Neural progenitor cell (in vitro differentiated cells): Measurements from ENCODE around the gene MROH8. TPM values are rescaled to one million over a fixed set of nuclear protein-coding genes. Genes with fewer than 3 reads are reported as not detected.
"Not testable (repeated sequence)": the region's sequence is repeated elsewhere in the genome, so short reads cannot be mapped to it uniquely, and the experiment has no call there.

Experiments
- DNase-seq: peaks from one replicate; pipeline ENCODE4 v3.0.0-alpha.2; 2016; ENCODE audit warnings: low spot score
- H2AFZ ChIP-seq: fragments of 200-600 bp; sonication (generic); replicated peaks from 2 replicates; pipeline ENCODE4 v1.6.1; 2016; ENCODE audit warnings: antibody characterized with exemption
- H3F3A ChIP-seq: fragments of 200-600 bp; sonication (generic); 2 replicates; pipeline ENCODE4 v1.6.1; 2016; ENCODE audit warnings: antibody characterized with exemption, low read depth
- H3K27ac ChIP-seq: fragments of 200-600 bp; sonication (generic); 2 replicates; pipeline ENCODE4 v1.5.1; 2016; ENCODE audit warnings: mild to moderate bottlenecking
- H3K27me3 ChIP-seq: fragments of 200-600 bp; sonication (generic); 2 replicates; pipeline ENCODE4 v1.6.1; 2016; ENCODE audit warnings: mild to moderate bottlenecking, moderate library complexity
- H3K36me3 ChIP-seq: fragments of 200-600 bp; sonication (generic); 2 replicates; pipeline ENCODE4 v1.5.1; 2016
- H3K4me1 ChIP-seq: fragments of 200-600 bp; sonication (generic); 2 replicates; pipeline ENCODE4 v1.6.1; 2016; ENCODE audit warnings: mixed run types
- H3K4me2 ChIP-seq: fragments of 200-600 bp; sonication (generic); 2 replicates; pipeline ENCODE4 v1.6.1; 2016
- H3K4me3 ChIP-seq: fragments of 200-600 bp; sonication (generic); 2 replicates; pipeline ENCODE4 v1.5.1; 2016
- H3K79me2 ChIP-seq: fragments of 200-600 bp; sonication (generic); 2 replicates; pipeline ENCODE4 v1.6.1; 2016; ENCODE audit warnings: low read depth
- H3K9ac ChIP-seq: fragments of 200-600 bp; sonication (generic); 2 replicates; pipeline ENCODE4 v1.6.1; 2016
- H3K9me3 ChIP-seq: fragments of 200-600 bp; sonication (generic); 2 replicates; pipeline ENCODE4 v1.5.1; 2016; ENCODE audit warnings: low read depth
- H4K20me1 ChIP-seq: fragments of 200-600 bp; sonication (generic); 2 replicates; pipeline ENCODE4 v1.6.1; 2016; ENCODE audit warnings: low read depth
- H3K27ac Mint-ChIP-seq: 3 replicates; pipeline ENCODE4 v1.8.0; 2021; ENCODE audit warnings: mixed read lengths
- H3K27me3 Mint-ChIP-seq: 2 replicates; pipeline ENCODE4 v1.8.0; 2022; ENCODE audit warnings: low read depth, mild to moderate bottlenecking, inconsistent platforms, moderate library complexity, mixed read lengths; ENCODE audit not compliant: insufficient read depth
- H3K36me3 Mint-ChIP-seq: 3 replicates; pipeline ENCODE4 v1.8.0; 2021; ENCODE audit warnings: mixed read lengths
- H3K4me1 Mint-ChIP-seq: 3 replicates; pipeline ENCODE4 v1.8.0; 2021; ENCODE audit warnings: mixed read lengths
- H3K4me3 Mint-ChIP-seq: 3 replicates; pipeline ENCODE4 v1.8.0; 2021; ENCODE audit warnings: mild to moderate bottlenecking, moderate library complexity, mixed read lengths
- H3K9me3 Mint-ChIP-seq: 3 replicates; pipeline ENCODE4 v1.8.0; 2020; ENCODE audit warnings: mixed read lengths
- EZH2 ChIP-seq: fragments of 200-600 bp; sonication (generic); IDR thresholded peaks from 2 replicates; pipeline ENCODE4 v1.6.1; 2017; ENCODE audit warnings: antibody characterized with exemption, mild to moderate bottlenecking, moderate library complexity
- EZH2phosphoT487 ChIP-seq: fragments of 200-600 bp; sonication (generic); IDR thresholded peaks from 2 replicates; pipeline ENCODE4 v1.6.1; 2017; ENCODE audit warnings: antibody characterized with exemption
- total RNA-seq: library from RNA; depleted of rRNA; stranded (reverse); fragments of >200 nt; gene quantifications from 2 replicates; pipeline ENCODE4 v1.2.3, GENCODE V29; 2015; ENCODE audit warnings: low replicate concordance
- TF ChIP-seq, protein P1 (sequence below): fragments of 200-600 bp; sonication (generic); IDR thresholded peaks from 2 replicates; pipeline ENCODE4 v1.5.1; 2017; ENCODE audit warnings: antibody characterized with exemption, mild to moderate bottlenecking

Gene MROH8
- total RNA-seq, 1 donor from 2014 or later = 3.5 TPM

DNA sequence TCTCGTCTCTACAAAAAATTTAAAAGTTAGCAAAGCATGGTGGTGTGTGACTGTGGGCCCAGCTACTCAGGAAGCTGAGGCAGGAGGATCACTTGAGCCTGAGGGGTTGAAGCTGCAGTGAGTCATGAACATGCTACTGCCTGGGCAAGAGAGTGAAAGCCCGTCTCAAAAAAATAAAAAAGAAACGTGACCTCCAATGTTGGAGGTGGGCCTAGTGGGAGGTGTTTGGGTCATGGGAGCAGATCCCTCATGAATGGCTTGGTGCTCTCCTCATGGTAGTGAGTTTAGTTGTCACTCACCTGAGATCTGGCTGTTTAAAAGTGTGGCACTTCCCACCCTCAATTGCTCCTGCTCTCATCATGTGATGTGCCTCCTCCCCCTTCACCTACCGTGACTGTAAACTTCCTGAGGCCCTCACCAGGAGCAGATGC lies 107.9 kb downstream of the MROH8 start:
- no peak overlapping the region for H3K4me2 ChIP-seq
- no peak for TF ChIP-seq EZH2phosphoT487
- TF ChIP-seq, protein P1, sequence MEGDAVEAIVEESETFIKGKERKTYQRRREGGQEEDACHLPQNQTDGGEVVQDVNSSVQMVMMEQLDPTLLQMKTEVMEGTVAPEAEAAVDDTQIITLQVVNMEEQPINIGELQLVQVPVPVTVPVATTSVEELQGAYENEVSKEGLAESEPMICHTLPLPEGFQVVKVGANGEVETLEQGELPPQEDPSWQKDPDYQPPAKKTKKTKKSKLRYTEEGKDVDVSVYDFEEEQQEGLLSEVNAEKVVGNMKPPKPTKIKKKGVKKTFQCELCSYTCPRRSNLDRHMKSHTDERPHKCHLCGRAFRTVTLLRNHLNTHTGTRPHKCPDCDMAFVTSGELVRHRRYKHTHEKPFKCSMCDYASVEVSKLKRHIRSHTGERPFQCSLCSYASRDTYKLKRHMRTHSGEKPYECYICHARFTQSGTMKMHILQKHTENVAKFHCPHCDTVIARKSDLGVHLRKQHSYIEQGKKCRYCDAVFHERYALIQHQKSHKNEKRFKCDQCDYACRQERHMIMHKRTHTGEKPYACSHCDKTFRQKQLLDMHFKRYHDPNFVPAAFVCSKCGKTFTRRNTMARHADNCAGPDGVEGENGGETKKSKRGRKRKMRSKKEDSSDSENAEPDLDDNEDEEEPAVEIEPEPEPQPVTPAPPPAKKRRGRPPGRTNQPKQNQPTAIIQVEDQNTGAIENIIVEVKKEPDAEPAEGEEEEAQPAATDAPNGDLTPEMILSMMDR = no peak
- no peak overlapping the region for H3K9ac ChIP-seq
- H3K27ac ChIP-seq = no peak overlapping the region
- H3K9me3 ChIP-seq = no peaks in the 10 kb centered on the region
- H3K4me1 ChIP-seq = peaks cover 3% of the 10 kb centered on the region
- peak overlapping the region; percentile 86 for H3K27ac Mint-ChIP-seq
- H3K27me3 Mint-ChIP-seq = no peaks in the 10 kb centered on the region
- H3K79me2 ChIP-seq = peaks cover 31% of the 10 kb centered on the region
- H2AFZ ChIP-seq = no peak overlapping the region
- no peaks in the 10 kb centered on the region for H4K20me1 ChIP-seq
- peaks cover 18% of the 10 kb centered on the region for H3K36me3 ChIP-seq
- peaks cover 8% of the 10 kb centered on the region for H3K4me1 Mint-ChIP-seq
- H3F3A ChIP-seq = no peaks in the 10 kb centered on the region
- no peak overlapping the region for H3K4me3 ChIP-seq
- H3K4me3 Mint-ChIP-seq = no peak overlapping the region
- no peaks in the 10 kb centered on the region for H3K27me3 ChIP-seq
- peaks cover 37% of the 10 kb centered on the region for H3K36me3 Mint-ChIP-seq
- no peak for DNase-seq
- H3K9me3 Mint-ChIP-seq = peaks cover 12% of the 10 kb centered on the region

DNA sequence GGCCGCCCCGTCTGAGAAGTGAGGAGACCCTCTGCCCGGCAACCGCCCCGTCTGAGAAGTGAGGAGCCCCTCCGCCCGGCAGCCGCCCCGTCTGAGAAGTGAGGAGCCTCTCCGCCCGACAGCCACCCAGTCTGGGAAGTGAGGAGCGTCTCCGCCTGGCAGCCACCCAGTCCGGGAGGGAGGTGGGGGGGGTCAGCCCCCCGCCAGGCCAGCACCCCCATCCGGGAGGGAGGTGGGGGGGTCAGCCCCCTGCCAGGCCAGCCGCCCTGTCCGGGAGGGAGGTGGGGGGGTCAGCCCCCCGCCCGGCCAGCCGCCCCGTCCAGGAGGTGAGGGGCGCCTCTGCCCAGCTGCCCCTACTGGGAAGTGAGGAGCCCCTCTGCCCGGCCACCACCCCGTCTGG lies 109.8 kb downstream of the MROH8 start:
- not testable (repeated sequence) for H3K9me3 Mint-ChIP-seq, H3K4me3 Mint-ChIP-seq, DNase-seq, H3K9me3 ChIP-seq, H3K9ac ChIP-seq, H3K4me1 Mint-ChIP-seq, H3K4me1 ChIP-seq, H3K27ac ChIP-seq, H2AFZ ChIP-seq, H3K27me3 ChIP-seq, H4K20me1 ChIP-seq, H3K27ac Mint-ChIP-seq, H3K4me3 ChIP-seq, H3K27me3 Mint-ChIP-seq, H3K4me2 ChIP-seq, H3F3A ChIP-seq
- peaks cover 38% of the 10 kb centered on the region for H3K36me3 Mint-ChIP-seq
- Histone ChIP-seq H3K79me2 (peaks cover 13% of the 10 kb centered on the region), H3K36me3 (peaks cover 17% of the 10 kb centered on the region)

- Mint-ChIP-seq H3K27ac (no peak overlapping the region), H3K4me3 (no peak overlapping the region), H3K36me3 (peaks cover 24% of the 10 kb centered on the region)
These were observed 113.2 kb downstream of the MROH8 start for GRCh38 chr20:37066168-37066567.

GRCh38 chr20:37055276-37055675 lies 124.1 kb downstream of the MROH8 start:
- Mint-ChIP-seq H3K4me1 (no peaks in the 10 kb centered on the region), H3K4me3 (no peak overlapping the region), H3K36me3 (peaks cover 57% of the 10 kb centered on the region), H3K9me3 (no peaks in the 10 kb centered on the region), H3K27me3 (no peaks in the 10 kb centered on the region), H3K27ac (no peak overlapping the region)
- no peaks in the 10 kb centered on the region for H3K4me1 ChIP-seq
- H2AFZ ChIP-seq = no peak overlapping the region
- H3K4me2 ChIP-seq = no peak overlapping the region
- no peak overlapping the region for H3K9ac ChIP-seq
- no peaks in the 10 kb centered on the region for H3K27me3 ChIP-seq
- no peak overlapping the region for H3K27ac ChIP-seq
- no peaks in the 10 kb centered on the region for H4K20me1 ChIP-seq
- no peaks in the 10 kb centered on the region for H3F3A ChIP-seq
- peaks cover 8% of the 10 kb centered on the region for H3K36me3 ChIP-seq
- H3K4me3 ChIP-seq = no peak overlapping the region
- H3K79me2 ChIP-seq = no peaks in the 10 kb centered on the region
- TF ChIP-seq EZH2phosphoT487 = no peak
- TF ChIP-seq, protein P1 = no peak
- no peak for TF ChIP-seq EZH2
- H3K9me3 ChIP-seq = no peaks in the 10 kb centered on the region
- no peak for DNase-seq

More at GRCh38 chr20:37066168-37066567, 113.2 kb downstream of the MROH8 start:
- Mint-ChIP-seq H3K4me1 (peaks cover 4% of the 10 kb centered on the region), H3K27me3 (no peaks in the 10 kb centered on the region), H3K9me3 (no peaks in the 10 kb centered on the region)
- H3K36me3 ChIP-seq = peaks cover 21% of the 10 kb centered on the region
- no peaks in the 10 kb centered on the region for H3K9me3 ChIP-seq
- no peak overlapping the region for H3K4me3 ChIP-seq
- no peak overlapping the region for H2AFZ ChIP-seq
- no peaks in the 10 kb centered on the region for H4K20me1 ChIP-seq
- no peak overlapping the region for H3K9ac ChIP-seq
- DNase-seq = no peak
- no peaks in the 10 kb centered on the region for H3K27me3 ChIP-seq
- no peak overlapping the region for H3K27ac ChIP-seq
- H3K4me1 ChIP-seq = peaks cover 3% of the 10 kb centered on the region
- H3K4me2 ChIP-seq = no peak overlapping the region
- H3K79me2 ChIP-seq = peaks cover 6% of the 10 kb centered on the region
- TF ChIP-seq EZH2 (no peak), EZH2phosphoT487 (no peak)
- TF ChIP-seq, protein P1 = no peak
- no peaks in the 10 kb centered on the region for H3F3A ChIP-seq
